Stimulated activated CD8-positive, alpha-beta memory T cell treated with anti-CD3 and anti-CD28 coated beads, Interleukin-12 subunit alpha, Interleukin-12 subunit beta, amount 100 ng/mL, for 24 hours (primary cell): Measurements from ENCODE around the gene PRDX5.
A peak's percentile ranks its signal among the peaks of the same experiment; 100 is the strongest.
"Not testable (repeated sequence)": the region's sequence is repeated elsewhere in the genome, so short reads cannot be mapped to it uniquely, and the experiment has no call there.

Experiments
- DNase-seq: peaks from one replicate; pipeline ENCODE4 v3.0.0-alpha.2; 2020; ENCODE audit errors: extremely low read depth

PRDX5 gene

GRCh38 chr11:64305691-64306562 is 12.0 kb upstream of the PRDX5 start:
- peak; percentile 42 for DNase-seq

- no peak for DNase-seq
These were observed 11.4 kb upstream of the PRDX5 start for GRCh38 chr11:64306563-64306875.

GRCh38 chr11:64306876-64307622 is 10.9 kb upstream of the PRDX5 start:
- DNase-seq = no peak

- DNase-seq = not testable (repeated sequence)
These were observed 10.1 kb upstream of the PRDX5 start for GRCh38 chr11:64307795-64308194.

GRCh38 chr11:64312947-64313346 is 5.0 kb upstream of the PRDX5 start:
- DNase-seq = no peak

- no peak for DNase-seq
These were observed 4.3 kb upstream of the PRDX5 start for GRCh38 chr11:64313491-64314145.

GRCh38 chr11:64314146-64314804 is 3.6 kb upstream of the PRDX5 start:
- DNase-seq = no peak

- DNase-seq = no peak
These were observed 2.9 kb upstream of the PRDX5 start for GRCh38 chr11:64314805-64315561.

- DNase-seq = not testable (repeated sequence)
These were observed 2.0 kb upstream of the PRDX5 start for GRCh38 chr11:64315667-64316526.

GRCh38 chr11:64316672-64317324 is 1.1 kb upstream of the PRDX5 start:
- no peak for DNase-seq

- DNase-seq = peak; percentile 92
These were observed 478 bp upstream of the PRDX5 start, which contains the start of gene TRMT112 for GRCh38 chr11:64317325-64317960. TRMT112 (minus strand) TSS chr11:64317559; CDS start chr11:64317526, 33 bp downstream.

GRCh38 chr11:64318766-64319761 is 1.1 kb downstream of the PRDX5 start:
- DNase-seq = no peak

- DNase-seq = no peak
These were observed 2.6 kb downstream of the PRDX5 start for GRCh38 chr11:64320556-64320955.

- no peak for DNase-seq
These were observed 3.1 kb downstream of the PRDX5 start for GRCh38 chr11:64321026-64321425.

- DNase-seq = no peak
These were observed 3.6 kb downstream of the PRDX5 start for GRCh38 chr11:64321533-64321932.

GRCh38 chr11:64322925-64323260 is 5.0 kb downstream of the PRDX5 start:
- DNase-seq = no peak

- DNase-seq = no peak
These were observed 5.5 kb downstream of the PRDX5 start for GRCh38 chr11:64323373-64323772.

- DNase-seq = not testable (repeated sequence)
These were observed 6.1 kb downstream of the PRDX5 start for GRCh38 chr11:64323984-64324383.
